Measurements from ENCODE around the gene HS3ST3A1.

The HS3ST3A1 gene

GRCh38 chr17:13484020-13484419, 117.7 kb downstream of the HS3ST3A1 start:
- no peak for DNase-seq

GRCh38 chr17:13480877-13481276, 120.9 kb downstream of the HS3ST3A1 start:
- DNase-seq: no peak

GRCh38 chr17:13478326-13478830, 123.4 kb downstream of the HS3ST3A1 start:
- DNase-seq: no peak

- DNase-seq: no peak
These were observed 124.5 kb downstream of the HS3ST3A1 start for GRCh38 chr17:13477180-13477611.

GRCh38 chr17:13476720-13477119, 125.0 kb downstream of the HS3ST3A1 start:
- no peak for DNase-seq

- no peak for DNase-seq
These were observed 126.0 kb downstream of the HS3ST3A1 start for GRCh38 chr17:13475574-13476223.

- no peak for DNase-seq
These were observed 127.5 kb downstream of the HS3ST3A1 start for GRCh38 chr17:13474073-13474800.

GRCh38 chr17:13465678-13466077, 136.1 kb downstream of the HS3ST3A1 start:
- DNase-seq: no peak

- no peak for DNase-seq
These were observed 139.0 kb downstream of the HS3ST3A1 start for GRCh38 chr17:13462673-13463124.

- DNase-seq: no peak
These were observed 139.6 kb downstream of the HS3ST3A1 start for GRCh38 chr17:13462146-13462545.

- no peak for DNase-seq
These were observed 141.3 kb downstream of the HS3ST3A1 start for GRCh38 chr17:13460261-13461000.

GRCh38 chr17:13457783-13458182, 143.9 kb downstream of the HS3ST3A1 start:
- no peak for DNase-seq
